ACC112 (cell line): ENCODE data around the gene LRRC38.

Experiments used
- H2AFZ ChIP-seq: fragments of 200-600 bp; sonication (generic); one replicate; pipeline ENCODE4 v1.6.0; 2017; ENCODE audit warnings: antibody characterized with exemption, low read length; ENCODE audit not compliant: unreplicated experiment
- H3K27ac ChIP-seq: fragments of 200-600 bp; sonication (generic); 2 replicates; pipeline ENCODE4 v1.5.1; 2014; ENCODE audit warnings: low read depth, mild to moderate bottlenecking, antibody characterized with exemption, low read length, moderate library complexity
- H3K27me3 ChIP-seq: fragments of 200-600 bp; sonication (generic); 2 replicates; pipeline ENCODE4 v1.6.1; 2014; ENCODE audit warnings: mild to moderate bottlenecking, antibody characterized with exemption, low read length, moderate library complexity, mixed read lengths; ENCODE audit not compliant: insufficient read depth
- H3K36me3 ChIP-seq: fragments of 200-600 bp; sonication (generic); 2 replicates; pipeline ENCODE4 v1.6.1; 2016; ENCODE audit warnings: mild to moderate bottlenecking, antibody characterized with exemption, low read length, moderate library complexity, mixed read lengths; ENCODE audit not compliant: insufficient read depth
- H3K4me1 ChIP-seq: fragments of 200-600 bp; sonication (generic); one replicate; pipeline ENCODE4 v1.6.1; 2016; ENCODE audit warnings: low read length, mixed read lengths; ENCODE audit not compliant: insufficient read depth, unreplicated experiment, control insufficient read depth
- H3K4me3 ChIP-seq: fragments of 200-600 bp; sonication (generic); 2 replicates; pipeline ENCODE4 v1.5.1; 2014; ENCODE audit warnings: mild to moderate bottlenecking, low read depth, low read length
- H3K79me2 ChIP-seq: fragments of 200-600 bp; sonication (generic); one replicate; pipeline ENCODE4 v1.6.0; 2016; ENCODE audit warnings: low read length; ENCODE audit not compliant: control insufficient read depth, unreplicated experiment, insufficient read depth

Gene LRRC38

GRCh38 chr1:13543451-13544220 is 29.8 kb upstream of the LRRC38 start:
- Histone ChIP-seq H3K27ac (no peak overlapping the region), H2AFZ (no peak overlapping the region), H3K4me3 (no peak overlapping the region), H3K4me1 (no peaks in the 10 kb centered on the region), H3K36me3 (no peaks in the 10 kb centered on the region), H3K27me3 (no peaks in the 10 kb centered on the region), H3K79me2 (no peaks in the 10 kb centered on the region)

- Histone ChIP-seq H3K27me3 (no peaks in the 10 kb centered on the region), H3K4me3 (no peak overlapping the region), H3K4me1 (no peaks in the 10 kb centered on the region), H3K79me2 (no peaks in the 10 kb centered on the region), H2AFZ (no peak overlapping the region), H3K36me3 (no peaks in the 10 kb centered on the region), H3K27ac (no peak overlapping the region)
Observed at GRCh38 chr1:13541435-13542215, 27.8 kb upstream of the LRRC38 start.

- Histone ChIP-seq H3K4me3 (no peak overlapping the region), H3K36me3 (no peaks in the 10 kb centered on the region), H3K79me2 (no peaks in the 10 kb centered on the region), H2AFZ (no peak overlapping the region), H3K27ac (no peak overlapping the region), H3K27me3 (no peaks in the 10 kb centered on the region), H3K4me1 (no peaks in the 10 kb centered on the region)
Observed at GRCh38 chr1:13540866-13541265, 27.1 kb upstream of the LRRC38 start.

GRCh38 chr1:13539683-13540082 is 25.9 kb upstream of the LRRC38 start:
- H3K27ac ChIP-seq = no peak overlapping the region
- H3K79me2 ChIP-seq = no peaks in the 10 kb centered on the region
- no peaks in the 10 kb centered on the region for H3K4me1 ChIP-seq
- H3K36me3 ChIP-seq = no peaks in the 10 kb centered on the region
- no peak overlapping the region for H2AFZ ChIP-seq
- H3K4me3 ChIP-seq = no peak overlapping the region
- H3K27me3 ChIP-seq = no peaks in the 10 kb centered on the region

GRCh38 chr1:13538832-13539231 is 25.0 kb upstream of the LRRC38 start:
- no peaks in the 10 kb centered on the region for H3K36me3 ChIP-seq
- no peaks in the 10 kb centered on the region for H3K79me2 ChIP-seq
- H3K27ac ChIP-seq = no peak overlapping the region
- H3K4me1 ChIP-seq = no peaks in the 10 kb centered on the region
- no peak overlapping the region for H3K4me3 ChIP-seq
- no peaks in the 10 kb centered on the region for H3K27me3 ChIP-seq
- H2AFZ ChIP-seq = no peak overlapping the region

- H3K4me3 ChIP-seq = no peak overlapping the region
- no peak overlapping the region for H2AFZ ChIP-seq
- no peaks in the 10 kb centered on the region for H3K79me2 ChIP-seq
- no peak overlapping the region for H3K27ac ChIP-seq
- H3K36me3 ChIP-seq = no peaks in the 10 kb centered on the region
- no peaks in the 10 kb centered on the region for H3K27me3 ChIP-seq
- H3K4me1 ChIP-seq = no peaks in the 10 kb centered on the region
Observed at GRCh38 chr1:13536571-13536970, 22.8 kb upstream of the LRRC38 start.

GRCh38 chr1:13535227-13535626 is 21.4 kb upstream of the LRRC38 start:
- Histone ChIP-seq H3K27me3 (no peaks in the 10 kb centered on the region), H3K79me2 (no peaks in the 10 kb centered on the region), H2AFZ (no peak overlapping the region), H3K4me3 (no peak overlapping the region), H3K27ac (no peak overlapping the region), H3K36me3 (no peaks in the 10 kb centered on the region), H3K4me1 (no peaks in the 10 kb centered on the region)

- no peaks in the 10 kb centered on the region for H3K79me2 ChIP-seq
- H3K36me3 ChIP-seq = no peaks in the 10 kb centered on the region
Observed at GRCh38 chr1:13528320-13528719, 14.5 kb upstream of the LRRC38 start.

GRCh38 chr1:13523780-13524477 is 10.1 kb upstream of the LRRC38 start:
- Histone ChIP-seq H3K27ac (no peak overlapping the region), H2AFZ (no peak overlapping the region), H3K79me2 (no peaks in the 10 kb centered on the region), H3K4me1 (no peaks in the 10 kb centered on the region), H3K27me3 (no peaks in the 10 kb centered on the region), H3K4me3 (no peak overlapping the region), H3K36me3 (no peaks in the 10 kb centered on the region)

More at GRCh38 chr1:13528320-13528719, 14.5 kb upstream of the LRRC38 start:
- Histone ChIP-seq H3K4me1 (no peaks in the 10 kb centered on the region), H2AFZ (no peak overlapping the region), H3K27me3 (no peaks in the 10 kb centered on the region), H3K4me3 (no peak overlapping the region), H3K27ac (no peak overlapping the region)

GRCh38 chr1:13520985-13521384 is 7.2 kb upstream of the LRRC38 start:
- Histone ChIP-seq H3K27me3 (no peaks in the 10 kb centered on the region), H3K79me2 (no peaks in the 10 kb centered on the region), H2AFZ (no peak overlapping the region), H3K4me1 (no peaks in the 10 kb centered on the region), H3K4me3 (no peak overlapping the region), H3K36me3 (no peaks in the 10 kb centered on the region), H3K27ac (no peak overlapping the region)
